MM.1S (cell line): ENCODE results near the gene ZSCAN29.
"Not testable (repeated sequence)": the region's sequence is repeated elsewhere in the genome, so short reads cannot be mapped to it uniquely, and the experiment has no call there.

Experiments
- DNase-seq: peaks from one replicate; pipeline ENCODE4 v3.0.0-alpha.2; 2015
- H2AFZ ChIP-seq: fragments of 300-600 bp; sonication (generic); 2 replicates; pipeline ENCODE4 v1.6.0; 2016; ENCODE audit warnings: antibody characterized with exemption, low read length
- H3F3A ChIP-seq: fragments of 300-600 bp; sonication (generic); 2 replicates; pipeline ENCODE4 v1.6.1; 2016; ENCODE audit warnings: mild to moderate bottlenecking, antibody characterized with exemption, low read length, moderate library complexity, mixed read lengths; ENCODE audit not compliant: insufficient read depth
- H3K27ac ChIP-seq: fragments of 300-600 bp; sonication (generic); 2 replicates; pipeline ENCODE4 v1.5.1; 2016; ENCODE audit warnings: mild to moderate bottlenecking, low read length
- H3K27me3 ChIP-seq: fragments of 300-600 bp; sonication (generic); replicated peaks from 2 replicates; pipeline ENCODE4 v1.6.0; 2016; ENCODE audit warnings: low read length; ENCODE audit not compliant: insufficient read depth
- H3K36me3 ChIP-seq: fragments of 300-600 bp; sonication (generic); replicated peaks from 2 replicates; pipeline ENCODE4 v1.6.1; 2016; ENCODE audit warnings: mild to moderate bottlenecking, low read length, mixed read lengths; ENCODE audit not compliant: insufficient read depth
- H3K4me1 ChIP-seq: fragments of 300-600 bp; sonication (generic); 2 replicates; pipeline ENCODE4 v1.6.1; 2016; ENCODE audit warnings: low read length, mixed read lengths
- H3K4me2 ChIP-seq: fragments of 300-600 bp; sonication (generic); 2 replicates; pipeline ENCODE4 v1.6.0; 2016; ENCODE audit warnings: low read depth, low read length
- H3K4me3 ChIP-seq: fragments of 300-600 bp; sonication (generic); 2 replicates; pipeline ENCODE4 v1.5.1; 2016; ENCODE audit warnings: low read length, mixed read lengths
- H3K79me2 ChIP-seq: fragments of 300-600 bp; sonication (generic); 2 replicates; pipeline ENCODE4 v1.6.1; 2016; ENCODE audit warnings: mixed run types, low read length, mixed read lengths
- H3K9ac ChIP-seq: fragments of 300-600 bp; sonication (generic); 2 replicates; pipeline ENCODE4 v1.6.1; 2016; ENCODE audit warnings: low read length, mixed read lengths
- H3K9me2 ChIP-seq: fragments of 300-600 bp; sonication (generic); replicated peaks from 2 replicates; pipeline ENCODE4 v1.6.1; 2016; ENCODE audit warnings: mild to moderate bottlenecking, low read length, mixed read lengths; ENCODE audit not compliant: insufficient read depth
- H3K9me3 ChIP-seq: fragments of 300-600 bp; sonication (generic); replicated peaks from 2 replicates; pipeline ENCODE4 v1.6.1; 2016; ENCODE audit warnings: mild to moderate bottlenecking, low read length, mixed read lengths; ENCODE audit not compliant: insufficient read depth
- H4K20me1 ChIP-seq: fragments of 300-600 bp; sonication (generic); 2 replicates; pipeline ENCODE4 v1.6.1; 2016; ENCODE audit warnings: mild to moderate bottlenecking, low read length, moderate library complexity, mixed read lengths; ENCODE audit not compliant: insufficient read depth
- CTCF ChIP-seq: fragments of 300-600 bp; sonication (generic); IDR thresholded peaks from 2 replicates; pipeline ENCODE4 v1.5.1; 2016; ENCODE audit warnings: antibody characterized with exemption, low read length, mixed read lengths
- EZH2 ChIP-seq: fragments of 300-600 bp; sonication (generic); optimal IDR thresholded peaks from 2 replicates; pipeline ENCODE3; 2017; ENCODE audit warnings: low read depth, mild to moderate bottlenecking, antibody characterized with exemption, low read length, mixed read lengths
- EZH2phosphoT487 ChIP-seq: fragments of 300-600 bp; sonication (generic); IDR thresholded peaks from 2 replicates; pipeline ENCODE4 v1.6.1; 2018; ENCODE audit warnings: antibody characterized with exemption, low read length

Gene ZSCAN29

GRCh38 chr15:43403616-43404015, 32.8 kb upstream of the ZSCAN29 start:
- Histone ChIP-seq H3K27me3 (no peaks in the 10 kb centered on the region), H3K4me2 (no peak overlapping the region), H2AFZ (no peak overlapping the region), H3K27ac (no peak overlapping the region), H3F3A (no peaks in the 10 kb centered on the region), H3K9me2 (no peaks in the 10 kb centered on the region), H3K79me2 (no peaks in the 10 kb centered on the region), H3K9me3 (no peaks in the 10 kb centered on the region), H4K20me1 (no peaks in the 10 kb centered on the region), H3K4me1 (no peaks in the 10 kb centered on the region), H3K36me3 (peaks cover 3% of the 10 kb centered on the region), H3K4me3 (no peak overlapping the region), H3K9ac (no peak overlapping the region)
- no peak for DNase-seq
- no peak for TF ChIP-seq EZH2phosphoT487
- TF ChIP-seq EZH2: no peak
- no peak for TF ChIP-seq CTCF

- no peak overlapping the region for H2AFZ ChIP-seq
- TF ChIP-seq EZH2phosphoT487: no peak
- no peak for TF ChIP-seq EZH2
- no peak for TF ChIP-seq CTCF
- H3K27me3 ChIP-seq: no peaks in the 10 kb centered on the region
- H3K4me3 ChIP-seq: no peak overlapping the region
- no peak overlapping the region for H3K9ac ChIP-seq
- no peaks in the 10 kb centered on the region for H4K20me1 ChIP-seq
- no peak overlapping the region for H3K4me2 ChIP-seq
- H3K27ac ChIP-seq: no peak overlapping the region
- no peaks in the 10 kb centered on the region for H3K9me2 ChIP-seq
- H3K4me1 ChIP-seq: no peaks in the 10 kb centered on the region
- H3K9me3 ChIP-seq: no peaks in the 10 kb centered on the region
- no peak for DNase-seq
- no peaks in the 10 kb centered on the region for H3F3A ChIP-seq
- H3K79me2 ChIP-seq: no peaks in the 10 kb centered on the region
- peaks cover 3% of the 10 kb centered on the region for H3K36me3 ChIP-seq
Measured at GRCh38 chr15:43402255-43402654, 31.4 kb upstream of the ZSCAN29 start.

GRCh38 chr15:43393592-43393991, 22.7 kb upstream of the ZSCAN29 start:
- not testable (repeated sequence) for H3K79me2 ChIP-seq, H3K27ac ChIP-seq, H2AFZ ChIP-seq, H3F3A ChIP-seq, H3K9me2 ChIP-seq, H3K9ac ChIP-seq, H3K27me3 ChIP-seq, H3K36me3 ChIP-seq, H3K4me3 ChIP-seq, DNase-seq, H3K4me2 ChIP-seq, H4K20me1 ChIP-seq, H3K4me1 ChIP-seq, H3K9me3 ChIP-seq

- TF ChIP-seq EZH2 (no peak), EZH2phosphoT487 (no peak), CTCF (no peak)
- no peak for DNase-seq
- no peak overlapping the region for H3K27ac ChIP-seq
- H3K27me3 ChIP-seq: no peaks in the 10 kb centered on the region
- no peaks in the 10 kb centered on the region for H3K79me2 ChIP-seq
- H2AFZ ChIP-seq: no peak overlapping the region
- H3K4me3 ChIP-seq: no peak overlapping the region
- H3F3A ChIP-seq: no peaks in the 10 kb centered on the region
- H3K4me1 ChIP-seq: no peaks in the 10 kb centered on the region
- no peaks in the 10 kb centered on the region for H3K9me2 ChIP-seq
- H3K9me3 ChIP-seq: no peaks in the 10 kb centered on the region
- no peak overlapping the region for H3K4me2 ChIP-seq
- no peaks in the 10 kb centered on the region for H4K20me1 ChIP-seq
- H3K9ac ChIP-seq: no peak overlapping the region
- 0 out of 2 replicates have a peak, but pooled peaks cover 2% of the 10 kb centered on the region for H3K36me3 ChIP-seq
Measured at GRCh38 chr15:43390723-43391122, 19.9 kb upstream of the ZSCAN29 start.
